K562 (cell line): Measurements from ENCODE around the gene CDKN2C. TPM values are rescaled to one million over a fixed set of nuclear protein-coding genes. Genes with fewer than 3 reads are reported as not detected.
A peak's percentile ranks its signal among the peaks of the same experiment; 100 is the strongest.

ENCODE experiments used
- ARHGAP35 ChIP-seq: fragments of 450-650 bp; IDR thresholded peaks from 2 replicates; pipeline ENCODE4 v1.6.1; 2018; ENCODE audit not compliant: partially characterized antibody
- CSDE1 ChIP-seq, 2 experiments: fragments of 450-650 bp; IDR thresholded peaks; 2 replicates each; pipeline ENCODE4 v1.6.1; 2016; ENCODE audit warnings: mild to moderate bottlenecking in 1 of 2
- GABPB2 ChIP-seq: fragments of 250-450 bp; sonication (Bioruptor Pico); conservative IDR thresholded peaks from 2 replicates; pipeline ENCODE4 v1.5.1; 2021; ENCODE audit warnings: mild to moderate bottlenecking
- HOMEZ ChIP-seq: fragments of 250-450 bp; sonication (Bioruptor Pico); IDR thresholded peaks from 2 replicates; pipeline ENCODE4 v1.4.0; 2020; ENCODE audit warnings: mild to moderate bottlenecking, moderate library complexity
- LCOR ChIP-seq: sonication (generic); formaldehyde crosslinking; IDR thresholded peaks from 2 replicates; pipeline ENCODE4 v1.8.0; 2022; ENCODE audit warnings: mild to moderate bottlenecking, missing genetic modification reagents
- NFE2 ChIP-seq: IDR thresholded peaks from 2 replicates; pipeline ENCODE4 v1.6.1; 2014; ENCODE audit warnings: antibody characterized with exemption, low read depth
- POLR3A ChIP-seq: IDR thresholded peaks from 2 replicates; pipeline ENCODE4 v1.6.1; 2011; ENCODE audit warnings: borderline replicate concordance, mild to moderate bottlenecking, moderate library complexity; ENCODE audit not compliant: insufficient read length, insufficient read depth; ENCODE audit errors: extremely low read depth
- SREBF2 ChIP-seq: sonication (generic); formaldehyde crosslinking; IDR thresholded peaks from 2 replicates; pipeline ENCODE4 v1.4.0; 2020; ENCODE audit warnings: mild to moderate bottlenecking, missing genetic modification reagents
- TCF7 ChIP-seq: sonication (generic); IDR thresholded peaks from 2 replicates; pipeline ENCODE4 v1.6.1; 2016; ENCODE audit warnings: antibody characterized with exemption, borderline replicate concordance
- TFAM ChIP-seq: fragments of 250-450 bp; sonication (Bioruptor Pico); conservative IDR thresholded peaks from 2 replicates; pipeline ENCODE4 v1.5.0; 2021; ENCODE audit warnings: mild to moderate bottlenecking, moderate library complexity
- ZBTB40 ChIP-seq, 2 experiments: fragments of 450-650 bp in 1 of 2; sonication (generic) in 1 of 2; formaldehyde crosslinking in 1 of 2; IDR thresholded peaks; 2 replicates each; pipeline versions ENCODE4 v1.7.1 to v1.9.0; 2016 to 2022; ENCODE audit warnings: inconsistent platforms in 1 of 2, mild to moderate bottlenecking in 1 of 2, missing genetic modification reagents in 1 of 2
- ZNF212 ChIP-seq: fragments of 450-650 bp; formaldehyde crosslinking; IDR thresholded peaks from 2 replicates; pipeline ENCODE4 v1.4.0; 2020; ENCODE audit warnings: mild to moderate bottlenecking
- ZNF239 ChIP-seq: fragments of 250-450 bp; sonication (Bioruptor Pico); IDR thresholded peaks from 2 replicates; pipeline ENCODE4 v1.4.0; 2020; ENCODE audit warnings: mild to moderate bottlenecking
- ZNF280A ChIP-seq: fragments of 450-650 bp; IDR thresholded peaks from 2 replicates; pipeline ENCODE4 v1.6.1; 2018; ENCODE audit warnings: mild to moderate bottlenecking, low read depth; ENCODE audit not compliant: partially characterized antibody
- ZNF408 ChIP-seq: fragments of 250-450 bp; sonication (Bioruptor Pico); IDR thresholded peaks from 2 replicates; pipeline ENCODE4 v1.4.0; 2020; ENCODE audit warnings: low read depth, mild to moderate bottlenecking, moderate library complexity
- ZNF41 ChIP-seq: fragments of 250-450 bp; sonication (Bioruptor Pico); conservative IDR thresholded peaks from 2 replicates; pipeline ENCODE4 v1.4.0; 2020; ENCODE audit warnings: mild to moderate bottlenecking
- polyA plus RNA-seq, 8 experiments: library from polyadenylated mRNA; depleted of rRNA in 4 of 8; stranded (reverse) in 5 of 8; unstranded in 3 of 8; fragments of >200 nt; fragmentation: Nextera tagmentation in 2 of 8; fragmentation: Illumina TruSeq in 1 of 8; extraction: Ambion mirVana in 2 of 8; extraction: Trizol in 1 of 8; gene quantifications; 2 replicates each; pipeline versions ENCODE4 v1.2.1 to v1.2.3, GENCODE V29; 2011 to 2014; ENCODE audit warnings: inconsistent platforms in 1 of 8, missing spikeins in 1 of 8
- total RNA-seq, 7 experiments: library from RNA; depleted of rRNA in 6 of 7; stranded (reverse); fragments of >200 nt in 6 of 7; fragmentation: Illumina TruSeq in 2 of 7; extraction: Trizol in 2 of 7; gene quantifications; 2 replicates each; pipeline versions ENCODE4 v1.2.1 to v1.2.3, GENCODE V29; 2011 to 2021; ENCODE audit warnings: low replicate concordance in 1 of 7

CDKN2C gene
- total and polyA plus RNA-seq, 9 of the 15 experiments (the other 6 are each of a cell fraction or from before 2014, with no cell fraction given), result 11.9 to 74.3 (median 45.9) TPM

GRCh38 chr1:50968821-50969610 is 1.0 kb upstream of the CDKN2C start (continued):
- peak; percentile 22; the same call in 1 of the 2 replicates for TF ChIP-seq ZBTB40 (IDR thresholded peaks at IDR 0.05)
- TF ChIP-seq ZBTB40 (CRISPR knock-in tag; IDR thresholded peaks at IDR 0.05), result no peak; the same call in 1 of the 2 replicates
- no peak for TF ChIP-seq CSDE1 (IDR thresholded peaks at IDR 0.05)
- TF ChIP-seq ZNF41 (CRISPR knock-in tag), result no peak; the same call in 1 of the 2 replicates
- no peak; the same call in 1 of the 2 replicates for TF ChIP-seq GABPB2
- TF ChIP-seq ZNF212 (CRISPR knock-in tag), result no peak
- TF ChIP-seq ZNF408 (CRISPR knock-in tag), result no peak
- no peak for TF ChIP-seq ZNF280A
- TF ChIP-seq NFE2, result no peak
- TF ChIP-seq TFAM (CRISPR knock-in tag), result no peak
- no peak for TF ChIP-seq POLR3A
- no peak for TF ChIP-seq HOMEZ (CRISPR knock-in tag)
- TF ChIP-seq ZNF239 (CRISPR knock-in tag), result no peak
- no peak for TF ChIP-seq TCF7
- no peak for TF ChIP-seq ARHGAP35
- no peak for TF ChIP-seq SREBF2
- no peak for TF ChIP-seq LCOR (CRISPR knock-in tag)
